Ascending aorta (tissue), 2 donors: ENCODE results near the gene HBD. TPM values are rescaled to one million over a fixed set of nuclear protein-coding genes. Genes with fewer than 3 reads are reported as not detected.

ENCODE experiments used
- DNase-seq, 2 donors: peaks; one replicate each; pipeline ENCODE4 v3.0.0-alpha.2; 2019; ENCODE audit warnings: low spot score in 2 of 2
- H3K27ac ChIP-seq, 2 donors: fragments of 200-600 bp; sonication (generic); one replicate each; pipeline ENCODE4 v1.5.1; 2016 to 2017; ENCODE audit warnings: mild to moderate bottlenecking in 1 of 2
- H3K27me3 ChIP-seq: fragments of 200-600 bp; sonication (generic); one replicate; pipeline ENCODE4 v1.5.1; 2017
- H3K36me3 ChIP-seq, 2 donors: fragments of 200-600 bp; sonication (generic); one replicate each; pipeline ENCODE4 v1.5.1; 2016
- H3K4me1 ChIP-seq, 2 donors: fragments of 200-600 bp; sonication (generic); one replicate each; pipeline ENCODE4 v1.5.1; 2016 to 2017; ENCODE audit warnings: mild to moderate bottlenecking in 1 of 2
- H3K4me3 ChIP-seq, 2 donors: fragments of 200-600 bp; sonication (generic); one replicate each; pipeline ENCODE4 v1.5.1; 2016 to 2017; ENCODE audit warnings: mild to moderate bottlenecking in 1 of 2
- H3K9me3 ChIP-seq, 2 donors: fragments of 200-600 bp; sonication (generic); one replicate each; pipeline ENCODE4 v1.5.1; 2016
- CTCF ChIP-seq, 3 experiments: fragments of 200-600 bp in 2 of 3; fragments of 450-650 bp in 1 of 3; sonication (generic) in 2 of 3; IDR thresholded peaks; one replicate each; pipeline ENCODE4 v1.5.1; 2016 to 2019; ENCODE audit warnings: antibody characterized with exemption in 3 of 3, mild to moderate bottlenecking in 1 of 3, moderate library complexity in 1 of 3
- intact Hi-C: fragments of 100-400 bp; cut with DNase I; formaldehyde crosslinking; loops from one replicate; pipeline ENCODE4 v1.15.1; 2023
- total RNA-seq: library from RNA; depleted of rRNA; stranded (reverse); fragments of >200 nt; gene quantifications from one replicate; pipeline ENCODE4 v1.1.0, GENCODE V29; 2016

HBD gene
- total RNA-seq, 1 donor from 2014 or later, result not detected

DNA sequence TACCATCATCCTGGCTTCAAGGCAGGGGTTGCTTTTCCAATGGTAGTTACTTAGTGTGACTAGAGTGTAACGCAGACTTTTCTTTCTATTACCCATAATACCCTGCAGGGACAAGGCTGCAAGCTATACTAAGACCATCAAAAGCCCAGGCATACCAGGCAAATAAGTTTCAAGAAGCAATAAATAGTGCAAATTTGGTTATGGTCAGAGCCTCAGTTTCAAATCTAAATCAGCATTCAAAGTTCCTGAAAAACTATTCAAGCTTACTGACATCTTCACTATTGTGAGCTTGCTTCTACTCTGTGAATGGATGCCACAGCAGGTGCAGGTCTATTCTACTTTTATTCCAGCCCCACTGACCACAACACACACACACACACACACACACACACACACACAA is 4.9 kb downstream of the HBD start:
- H3K4me1 ChIP-seq, result no peaks in the 10 kb centered on the region
- no peak for TF ChIP-seq CTCF (IDR thresholded peaks at IDR 0.05)
- H3K36me3 ChIP-seq, result no peaks in the 10 kb centered on the region
- no peaks in the 10 kb centered on the region for H3K9me3 ChIP-seq
- H3K27ac ChIP-seq, result no peak overlapping the region
- H3K4me3 ChIP-seq, result no peak overlapping the region
- intact Hi-C loops, result no loop called here
- H3K27me3 ChIP-seq, result no peaks in the 10 kb centered on the region
- no peak for DNase-seq

DNA sequence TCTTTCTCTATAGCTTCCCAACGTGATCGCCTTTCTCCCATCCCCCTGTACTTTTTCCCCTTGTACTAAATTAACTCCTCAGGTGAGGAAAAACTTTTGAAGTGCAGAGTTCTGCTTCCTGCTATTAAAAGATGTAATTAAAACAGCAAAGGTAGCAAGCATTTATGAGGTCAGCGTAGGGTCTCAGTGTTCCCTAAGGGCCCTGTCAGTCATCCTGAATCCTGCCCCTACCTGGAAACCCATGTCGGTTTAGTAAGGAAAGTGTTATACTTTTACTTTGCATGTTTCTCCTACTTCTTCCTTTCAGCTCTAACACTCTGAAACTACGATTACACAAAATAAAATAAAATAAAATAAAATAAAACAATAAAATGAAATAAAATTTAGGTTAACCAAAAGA is 6.2 kb downstream of the HBD start:
- Histone ChIP-seq H3K4me1 (no peaks in the 10 kb centered on the region), H3K27me3 (no peaks in the 10 kb centered on the region), H3K36me3 (no peaks in the 10 kb centered on the region), H3K9me3 (no peaks in the 10 kb centered on the region), H3K27ac (no peak overlapping the region), H3K4me3 (no peak overlapping the region)
- intact Hi-C loops, result no loop called here
- no peak for TF ChIP-seq CTCF (IDR thresholded peaks at IDR 0.05)
- no peak for DNase-seq

GRCh38 chr11:5227681-5228080 is 6.6 kb downstream of the HBD start:
- no peak for TF ChIP-seq CTCF (IDR thresholded peaks at IDR 0.05)
- no peaks in the 10 kb centered on the region for H3K9me3 ChIP-seq
- H3K4me1 ChIP-seq, result no peaks in the 10 kb centered on the region
- DNase-seq, result no peak
- H3K36me3 ChIP-seq, result no peaks in the 10 kb centered on the region
- no peak overlapping the region for H3K4me3 ChIP-seq
- H3K27me3 ChIP-seq, result no peaks in the 10 kb centered on the region
- no peak overlapping the region for H3K27ac ChIP-seq
- intact Hi-C loops, result no loop called here

DNA sequence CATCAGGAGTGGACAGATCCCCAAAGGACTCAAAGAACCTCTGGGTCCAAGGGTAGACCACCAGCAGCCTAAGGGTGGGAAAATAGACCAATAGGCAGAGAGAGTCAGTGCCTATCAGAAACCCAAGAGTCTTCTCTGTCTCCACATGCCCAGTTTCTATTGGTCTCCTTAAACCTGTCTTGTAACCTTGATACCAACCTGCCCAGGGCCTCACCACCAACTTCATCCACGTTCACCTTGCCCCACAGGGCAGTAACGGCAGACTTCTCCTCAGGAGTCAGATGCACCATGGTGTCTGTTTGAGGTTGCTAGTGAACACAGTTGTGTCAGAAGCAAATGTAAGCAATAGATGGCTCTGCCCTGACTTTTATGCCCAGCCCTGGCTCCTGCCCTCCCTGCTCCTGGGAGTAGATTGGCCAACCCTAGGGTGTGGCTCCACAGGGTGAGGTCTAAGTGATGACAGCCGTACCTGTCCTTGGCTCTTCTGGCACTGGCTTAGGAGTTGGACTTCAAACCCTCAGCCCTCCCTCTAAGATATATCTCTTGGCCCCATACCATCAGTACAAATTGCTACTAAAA is 7.5 kb downstream of the HBD start, which contains the start of gene HBB:
HBB (minus strand) TSS at position 340 of the 579 bp plus-strand sequence; CDS start at position 290, 50 bp downstream.
- no peaks in the 10 kb centered on the region for H3K9me3 ChIP-seq
- H3K27ac ChIP-seq, result no peak within 1 kb of the TSS
- no peaks in the 10 kb centered on the region for H3K36me3 ChIP-seq
- intact Hi-C loops, result no loop called here
- DNase-seq, result no peak
- H3K4me1 ChIP-seq, result no peaks in the 10 kb centered on the region
- no peaks in the 10 kb centered on the region for H3K27me3 ChIP-seq
- no peak within 1 kb of the TSS for H3K4me3 ChIP-seq
- no peak for TF ChIP-seq CTCF (IDR thresholded peaks at IDR 0.05)

GRCh38 chr11:5225480-5225871 is 8.8 kb downstream of the HBD start:
- H3K36me3 ChIP-seq, result no peaks in the 10 kb centered on the region
- no peak for TF ChIP-seq CTCF (IDR thresholded peaks at IDR 0.05)
- H3K27ac ChIP-seq, result no peak overlapping the region
- no peak for DNase-seq
- H3K4me3 ChIP-seq, result no peak overlapping the region
- H3K27me3 ChIP-seq, result no peaks in the 10 kb centered on the region
- intact Hi-C loops, result no loop called here
- no peaks in the 10 kb centered on the region for H3K4me1 ChIP-seq
- H3K9me3 ChIP-seq, result peaks cover 0 to 4% of the 10 kb centered on the region in 2 donors
